Mesenchymal stem cell (in vitro differentiated cells and primary cell): Measurements from ENCODE around the gene SCGB1D2.
"Not testable (repeated sequence)": the region's sequence is repeated elsewhere in the genome, so short reads cannot be mapped to it uniquely, and the experiment has no call there.

Experiments
- DNase-seq: peaks from one replicate; pipeline ENCODE4 v3.0.0-alpha.2; 2013
- H2AFZ ChIP-seq: one replicate; pipeline ENCODE4 v1.6.1; 2013; ENCODE audit warnings: low read depth, mild to moderate bottlenecking, control low read depth, inconsistent platforms, low read length, moderate library complexity
- H2AK5ac ChIP-seq: 2 replicates; pipeline ENCODE4 v1.6.1; 2013; ENCODE audit warnings: low read length, moderate library complexity, mild to moderate bottlenecking, inconsistent platforms; ENCODE audit not compliant: severe bottlenecking
- H2BK120ac ChIP-seq: one replicate; pipeline ENCODE4 v1.6.1; 2013; ENCODE audit warnings: low read depth, mild to moderate bottlenecking, inconsistent platforms, low read length, moderate library complexity
- H2BK12ac ChIP-seq, 2 experiments: one replicate each; pipeline ENCODE4 v1.6.1; 2013; ENCODE audit warnings: inconsistent platforms in 2 of 2, low read length in 2 of 2, mild to moderate bottlenecking in 2 of 2, moderate library complexity in 2 of 2, control low read depth in 1 of 2
- H2BK15ac ChIP-seq: one replicate; pipeline ENCODE4 v1.6.1; 2013; ENCODE audit warnings: mild to moderate bottlenecking, low read depth, inconsistent platforms; ENCODE audit not compliant: poor library complexity, severe bottlenecking
- H2BK5ac ChIP-seq: 2 replicates; pipeline ENCODE4 v1.6.1; 2013; ENCODE audit warnings: low read depth, mild to moderate bottlenecking, low read length, control low read depth, inconsistent platforms; ENCODE audit not compliant: poor library complexity, severe bottlenecking
- H3K14ac ChIP-seq, 2 experiments: one replicate each; pipeline ENCODE4 v1.6.1; 2013; ENCODE audit warnings: inconsistent platforms in 2 of 2, low read length in 2 of 2, control low read depth in 1 of 2, mild to moderate bottlenecking in 1 of 2, moderate library complexity in 1 of 2
- H3K18ac ChIP-seq, 2 experiments: one replicate each; pipeline ENCODE4 v1.6.1; 2013; ENCODE audit warnings: inconsistent platforms in 2 of 2, low read length in 2 of 2, control low read depth in 1 of 2, low read depth in 1 of 2, mild to moderate bottlenecking in 1 of 2
- H3K23ac ChIP-seq, 2 experiments: one replicate each; pipeline ENCODE4 v1.6.1; 2013; ENCODE audit warnings: inconsistent platforms in 2 of 2, low read length in 2 of 2, mild to moderate bottlenecking in 2 of 2, moderate library complexity in 2 of 2, control low read depth in 1 of 2
- H3K27ac ChIP-seq: 2 replicates; pipeline ENCODE4 v1.5.1; 2013; ENCODE audit warnings: mild to moderate bottlenecking, moderate library complexity, low read length, control low read depth, inconsistent platforms; ENCODE audit not compliant: poor library complexity, severe bottlenecking
- H3K27me3 ChIP-seq, 2 experiments: 2 replicates each; pipeline versions ENCODE4 v1.6.1 to v1.7.0; 2013; ENCODE audit warnings: low read length in 2 of 2, mild to moderate bottlenecking in 2 of 2, moderate library complexity in 2 of 2, control low read depth in 1 of 2, inconsistent platforms in 1 of 2; ENCODE audit not compliant: control insufficient read depth in 1 of 2, insufficient read depth in 1 of 2
- H3K36me3 ChIP-seq, 2 experiments: 2 replicates each; pipeline versions ENCODE4 v1.6.1 to v1.7.0; 2013; ENCODE audit warnings: low read length in 2 of 2, control low read depth in 1 of 2, inconsistent platforms in 1 of 2, low read depth in 1 of 2, mild to moderate bottlenecking in 1 of 2; ENCODE audit not compliant: insufficient read depth in 2 of 2, control insufficient read depth in 1 of 2
- H3K4ac ChIP-seq, 2 experiments: one replicate each; pipeline ENCODE4 v1.6.1; 2013; ENCODE audit warnings: inconsistent platforms in 2 of 2, low read length in 2 of 2, mild to moderate bottlenecking in 2 of 2, moderate library complexity in 2 of 2, control low read depth in 1 of 2, low read depth in 1 of 2
- H3K4me1 ChIP-seq: 2 replicates; pipeline ENCODE4 v1.6.1; 2013; ENCODE audit warnings: low read depth, low read length, control low read depth; ENCODE audit not compliant: control insufficient read depth, insufficient read depth
- H3K4me2 ChIP-seq: 2 replicates; pipeline ENCODE4 v1.6.1; 2013; ENCODE audit warnings: low read length, mild to moderate bottlenecking, inconsistent platforms; ENCODE audit not compliant: poor library complexity, severe bottlenecking
- H3K4me3 ChIP-seq, 2 experiments: 2 replicates each; pipeline versions ENCODE4 v1.5.1 to v1.7.0; 2013; ENCODE audit warnings: low read length in 2 of 2, mild to moderate bottlenecking in 2 of 2, control low read depth in 1 of 2, low read depth in 1 of 2; ENCODE audit not compliant: insufficient read depth in 1 of 2
- H3K79me1 ChIP-seq: replicated peaks from 2 replicates; pipeline ENCODE4 v1.6.1; 2013; ENCODE audit warnings: mild to moderate bottlenecking, control low read depth, low read length, inconsistent platforms; ENCODE audit not compliant: poor library complexity, severe bottlenecking
- H3K9ac ChIP-seq: 2 replicates; pipeline ENCODE4 v1.7.0; 2013; ENCODE audit warnings: mild to moderate bottlenecking, low read length, moderate library complexity
- H3K9me3 ChIP-seq: 2 replicates; pipeline ENCODE4 v1.7.0; 2013; ENCODE audit warnings: mild to moderate bottlenecking, low read length; ENCODE audit not compliant: control insufficient read depth
- H4K8ac ChIP-seq: one replicate; pipeline ENCODE4 v1.6.1; 2013; ENCODE audit warnings: inconsistent platforms, mild to moderate bottlenecking, low read length, moderate library complexity
- H4K91ac ChIP-seq: one replicate; pipeline ENCODE4 v1.6.1; 2013; ENCODE audit warnings: mild to moderate bottlenecking, low read length, inconsistent platforms
- WGBS: methylation state at CpG from one replicate; pipeline ENCODE4 v1.1.7; 2013; ENCODE audit warnings: mixed read lengths; 5-methylcytosine and 5-hydroxymethylcytosine counted together

The SCGB1D2 gene

DNA sequence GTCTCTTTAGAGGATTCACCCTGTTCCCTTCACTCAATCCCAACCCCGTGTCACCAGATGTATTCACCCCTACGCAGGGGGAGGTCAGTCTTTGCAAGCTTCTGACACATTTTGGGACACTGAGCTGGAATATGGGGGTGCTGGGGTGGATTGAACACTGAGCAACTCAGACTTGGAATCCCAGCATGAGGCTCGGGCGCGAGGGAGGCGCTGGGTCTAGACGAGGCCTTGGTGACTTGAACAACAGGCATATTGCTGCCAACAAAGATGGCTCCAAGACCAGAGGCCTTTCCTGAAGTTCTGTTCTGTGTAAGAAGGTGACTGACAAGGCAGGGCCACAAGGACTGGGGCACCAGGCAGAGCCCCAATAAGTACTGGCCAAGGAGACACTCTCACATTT, 36.6 kb upstream of the SCGB1D2 start:
- Histone ChIP-seq H3K27me3 (peaks cover 23 to 58% of the 10 kb centered on the region in 2 experiments), H3K4me3 (no peak overlapping the region), H3K18ac (no peak overlapping the region), H3K4ac (no peak overlapping the region), H3K9me3 (no peaks in the 10 kb centered on the region), H3K36me3 (no peaks in the 10 kb centered on the region), H2AFZ (no peak overlapping the region), H3K4me1 (no peaks in the 10 kb centered on the region), H2BK5ac (no peak overlapping the region), H4K8ac (no peak overlapping the region), H4K91ac (no peak overlapping the region), H3K14ac (no peak overlapping the region), H3K79me1 (no peaks in the 10 kb centered on the region), H2AK5ac (no peak overlapping the region), H3K23ac (no peak overlapping the region), H3K27ac (no peak overlapping the region), H2BK15ac (no peak overlapping the region), H2BK120ac (no peak overlapping the region), H3K9ac (no peak overlapping the region), H2BK12ac (no peak overlapping the region), H3K4me2 (no peak overlapping the region)
- DNase-seq, result no peak
- 92% methylated on average over 7 of the region's 7 CpGs for WGBS

DNA sequence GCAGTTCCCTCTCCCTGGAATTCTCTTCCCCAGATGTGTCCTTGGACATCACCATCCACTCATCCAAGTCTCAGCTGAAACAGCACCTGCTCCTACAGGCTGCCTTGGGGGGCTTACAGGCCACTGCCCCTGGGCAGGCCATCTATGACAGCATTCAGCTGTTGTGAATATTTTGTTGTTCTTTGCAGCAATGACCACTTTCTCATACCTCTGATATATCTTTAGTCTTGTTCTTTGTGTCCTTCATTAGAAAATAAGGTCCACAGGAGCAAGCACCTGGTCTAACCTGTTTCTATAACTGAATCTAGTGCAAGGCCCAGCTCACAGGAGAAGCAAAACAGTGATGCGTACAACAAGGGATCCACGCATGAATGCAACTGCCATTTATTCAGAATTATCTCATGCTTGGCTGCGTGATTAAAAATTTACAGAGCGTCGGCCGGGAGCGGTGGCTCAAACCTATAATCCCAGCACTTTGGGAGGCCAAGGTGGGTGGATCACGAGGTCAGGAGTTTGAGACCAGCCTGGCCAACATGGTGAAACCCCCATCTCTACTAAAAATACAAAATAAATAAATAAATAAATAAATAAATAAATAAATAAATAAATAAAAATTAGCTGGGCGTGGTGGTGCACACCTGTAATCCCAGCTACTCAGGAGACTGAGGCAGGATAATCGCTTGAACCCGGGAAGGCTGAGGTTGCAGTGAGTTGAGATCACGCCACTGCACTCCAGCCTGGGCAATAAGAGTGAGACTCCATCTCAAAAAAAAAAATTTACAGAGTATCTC, 35.6 kb upstream of the SCGB1D2 start:
- H3K18ac ChIP-seq, H3K23ac ChIP-seq, H2BK15ac ChIP-seq, H4K8ac ChIP-seq, H3K14ac ChIP-seq, H2AK5ac ChIP-seq, H3K4me1 ChIP-seq, DNase-seq, H3K4ac ChIP-seq, H3K36me3 ChIP-seq, H2BK12ac ChIP-seq, H2BK120ac ChIP-seq, H2BK5ac ChIP-seq, H3K4me2 ChIP-seq, H3K4me3 ChIP-seq, H4K91ac ChIP-seq, H3K9me3 ChIP-seq, H3K9ac ChIP-seq, H3K79me1 ChIP-seq, H3K27ac ChIP-seq, H2AFZ ChIP-seq: not testable (repeated sequence)
- WGBS, result 95% methylated on average over 7 of the region's 12 CpGs
- H3K27me3 ChIP-seq, result peaks cover 22 to 56% of the 10 kb centered on the region in 2 experiments

DNA sequence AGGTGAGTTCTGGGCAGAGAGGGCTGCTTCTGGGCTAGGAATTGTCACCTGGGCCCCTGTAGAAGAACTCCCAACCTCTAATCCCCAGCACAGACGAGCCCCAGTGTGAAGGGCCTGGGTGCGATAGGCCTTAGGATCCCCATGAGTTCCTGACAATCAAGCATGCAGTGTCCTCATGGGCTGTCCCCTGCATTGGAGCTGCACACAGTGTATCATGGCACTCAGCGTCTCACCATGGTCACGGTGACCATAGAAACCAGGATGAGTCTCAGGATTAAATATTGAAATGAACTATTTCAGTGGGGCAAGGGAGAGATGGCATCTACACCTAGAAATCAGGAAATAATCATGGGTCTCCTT, 33.3 kb upstream of the SCGB1D2 start:
- Histone ChIP-seq H3K23ac (no peak overlapping the region), H3K9me3 (no peaks in the 10 kb centered on the region), H2BK12ac (no peak overlapping the region), H3K4ac (no peak overlapping the region), H2BK120ac (no peak overlapping the region), H3K4me2 (no peak overlapping the region), H3K27me3 (peaks cover 14 to 38% of the 10 kb centered on the region in 2 experiments), H3K9ac (no peak overlapping the region), H3K4me3 (no peak overlapping the region), H2AK5ac (no peak overlapping the region), H2BK5ac (no peak overlapping the region), H3K4me1 (no peaks in the 10 kb centered on the region), H3K79me1 (no peaks in the 10 kb centered on the region), H4K91ac (no peak overlapping the region), H3K36me3 (no peaks in the 10 kb centered on the region), H3K27ac (no peak overlapping the region), H2BK15ac (no peak overlapping the region), H3K14ac (no peak overlapping the region), H3K18ac (no peak overlapping the region), H4K8ac (no peak overlapping the region), H2AFZ (no peak overlapping the region)
- 66% methylated on average over 4 of the region's 4 CpGs for WGBS
- DNase-seq, result no peak

DNA sequence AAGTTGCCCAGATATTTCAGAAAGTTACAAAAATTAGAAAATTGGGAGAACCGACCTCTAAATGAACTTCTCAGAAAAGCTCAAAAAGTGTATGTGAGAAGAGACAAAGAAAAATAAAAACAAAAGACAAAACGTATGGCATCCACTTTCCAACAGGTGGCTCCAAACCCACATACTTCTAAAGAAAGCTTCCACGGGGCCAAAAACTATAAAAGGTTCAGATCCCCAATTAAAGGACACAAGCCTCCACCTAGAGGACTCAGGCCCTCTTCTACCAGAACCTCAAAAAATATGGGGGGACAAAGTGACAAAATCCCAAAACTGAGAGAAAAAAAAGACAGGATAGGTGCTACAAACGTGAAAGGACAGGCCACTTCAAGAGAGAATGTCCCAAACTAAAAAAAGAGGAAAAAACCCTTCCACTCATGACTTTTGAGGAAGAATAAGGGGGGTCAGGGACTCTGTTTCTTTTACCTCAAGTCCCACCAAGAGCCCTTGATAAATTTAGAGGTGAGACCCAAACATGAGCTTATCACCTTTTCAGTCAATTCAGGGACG, 24.8 kb upstream of the SCGB1D2 start:
- Histone ChIP-seq H2BK15ac (no peak overlapping the region), H2BK12ac (no peak overlapping the region), H3K18ac (no peak overlapping the region), H3K9ac (no peak overlapping the region), H2AK5ac (no peak overlapping the region), H3K36me3 (no peaks in the 10 kb centered on the region), H2BK120ac (no peak overlapping the region), H3K27ac (no peak overlapping the region), H3K4me1 (no peaks in the 10 kb centered on the region), H4K91ac (no peak overlapping the region), H4K8ac (no peak overlapping the region), H3K27me3 (peaks cover 22 to 23% of the 10 kb centered on the region in 2 experiments), H3K9me3 (peaks cover 13% of the 10 kb centered on the region), H3K4ac (no peak overlapping the region), H2BK5ac (no peak overlapping the region), H2AFZ (no peak overlapping the region), H3K14ac (no peak overlapping the region), H3K4me3 (no peak overlapping the region), H3K23ac (no peak overlapping the region), H3K4me2 (no peak overlapping the region), H3K79me1 (no peaks in the 10 kb centered on the region)
- DNase-seq, result peak; percentile 4
- WGBS, result 13% methylated on average over 2 of the region's 5 CpGs
